GM12878 (cell line): Measurements from ENCODE around the gene FRK. TPM values are rescaled to one million over a fixed set of nuclear protein-coding genes. Genes with fewer than 3 reads are reported as not detected.

Experiments used
- ATAC-seq: fragments of 200-7000 bp; cut with Tn5 transposase; 3 replicates; pipeline ENCODE4 v1.9.1; 2020; ENCODE audit warnings: mild to moderate bottlenecking, moderate library complexity
- BruUV-seq: library from RNA; stranded (reverse); fragments of 400-500 nt; replicated peaks from 2 replicates; lab custom pipeline; 2021; lab: Mats Ljungman, UMichigan
- CTCF ChIA-PET: fragments of 300-600 bp; sonication (Branson Sonifier 250); formaldehyde crosslinking; extraction: SDS; loops from one replicate; lab custom pipeline; 2021; ENCODE audit warnings: inconsistent platforms; lab: Yijun Ruan, JAX
- POLR2A ChIA-PET: fragments of 350-600 bp; formaldehyde crosslinking; extraction: SDS; loops from one replicate; lab custom pipeline; 2021; ENCODE audit warnings: inconsistent platforms; lab: Charles Lee
- RAD21 ChIA-PET: fragments of 300-600 bp; sonication (Branson Sonifier 250); formaldehyde crosslinking; loops from one replicate; lab custom pipeline; 2023; ENCODE audit warnings: antibody characterized with exemption; ENCODE audit not compliant: unreplicated experiment; lab: Charles Lee
- SMC1A ChIA-PET: fragments of 300-600 bp; sonication (Branson Sonifier 250); formaldehyde crosslinking; loops from one replicate; lab custom pipeline; 2023; ENCODE audit not compliant: unreplicated experiment, uncharacterized antibody; lab: Charles Lee
- DNase-seq: peaks from one replicate; pipeline ENCODE4 v3.0.0-alpha.2; 2011; ENCODE audit warnings: low read depth, low spot score
- FAIRE-seq: peaks from 3 replicates; lab custom pipeline; 2011; peaks lifted over from hg19 to GRCh38; lab: Jason Lieb, UNC
- H2AFZ ChIP-seq: 2 replicates; pipeline ENCODE4 v1.6.0; 2011; ENCODE audit warnings: low read depth, low read length, control low read depth; ENCODE audit not compliant: control insufficient read depth
- H3K27ac ChIP-seq: 2 replicates; pipeline ENCODE4 v1.5.1; 2011; ENCODE audit warnings: control low read depth; ENCODE audit not compliant: control insufficient read depth, insufficient read depth
- H3K27me3 ChIP-seq, 2 experiments: replicated peaks in 1 of 2; 2 replicates each; pipeline versions ENCODE4 v1.6.0 to v1.6.1; 2011; ENCODE audit warnings: low read length in 1 of 2; ENCODE audit not compliant: control insufficient read depth in 2 of 2, insufficient read depth in 2 of 2
- H3K36me3 ChIP-seq, 2 experiments: 2 replicates each; pipeline ENCODE4 v1.5.1; 2011; ENCODE audit warnings: low read length in 1 of 2; ENCODE audit not compliant: control insufficient read depth in 2 of 2, insufficient read depth in 2 of 2
- H3K4me1 ChIP-seq: 2 replicates; pipeline ENCODE4 v1.6.1; 2011; ENCODE audit warnings: mild to moderate bottlenecking, low read length, moderate library complexity, mixed read lengths; ENCODE audit not compliant: control insufficient read depth, insufficient read depth
- H3K4me2 ChIP-seq: 2 replicates; pipeline ENCODE4 v1.6.0; 2011; ENCODE audit warnings: control low read depth; ENCODE audit not compliant: control insufficient read depth, insufficient read depth
- H3K4me3 ChIP-seq: fragments of 200-600 bp; sonication (generic); 2 replicates; pipeline ENCODE4 v1.5.1; 2016
- H3K79me2 ChIP-seq: 2 replicates; pipeline ENCODE4 v1.6.0; 2011; ENCODE audit warnings: low read length; ENCODE audit not compliant: control insufficient read depth, insufficient read depth
- H3K9ac ChIP-seq: 2 replicates; pipeline ENCODE4 v1.8.0; 2011; ENCODE audit warnings: low read length, control low read depth, mixed read lengths; ENCODE audit not compliant: control insufficient read depth, insufficient read depth
- H3K9me3 ChIP-seq: replicated peaks from 3 replicates; pipeline ENCODE4 v1.5.1; 2011; ENCODE audit warnings: mild to moderate bottlenecking, low read length; ENCODE audit not compliant: control insufficient read depth, insufficient read depth
- H4K20me1 ChIP-seq: 2 replicates; pipeline ENCODE4 v1.6.0; 2011; ENCODE audit not compliant: control insufficient read depth, insufficient read depth
- NR2F1 ChIP-seq: fragments of 450-650 bp; conservative IDR thresholded peaks from 2 replicates; pipeline ENCODE4 v1.6.1; 2017; ENCODE audit warnings: mild to moderate bottlenecking
- PAX5 ChIP-seq: IDR thresholded peaks from 2 replicates; pipeline ENCODE4 v1.6.1; 2011; ENCODE audit warnings: low read depth, low read length, borderline replicate concordance
- RCOR1 ChIP-seq: conservative IDR thresholded peaks from 2 replicates; pipeline ENCODE4 v1.6.1; 2012; ENCODE audit warnings: low read depth, low read length, improper control_type of control experiment
- SIX5 ChIP-seq: IDR thresholded peaks from 2 replicates; pipeline ENCODE4 v1.6.1; 2011; ENCODE audit warnings: mild to moderate bottlenecking, low read depth, low read length, moderate library complexity; ENCODE audit not compliant: severe bottlenecking
- SRF ChIP-seq, 2 experiments: IDR thresholded peaks; 2 replicates each; pipeline ENCODE4 v1.6.1; 2011; ENCODE audit warnings: low read depth in 2 of 2, low read length in 2 of 2, mild to moderate bottlenecking in 1 of 2, moderate library complexity in 1 of 2
- WGBS: methylation state at CpG from one replicate; pipeline ENCODE4 v1.1.6; 2016; ENCODE audit warnings: low lambda C conversion rate; ENCODE audit not compliant: insufficient replicate concordance, insufficient coverage; ENCODE audit errors: missing lambda C conversion rate; 5-methylcytosine and 5-hydroxymethylcytosine counted together
- in situ Hi-C: fragments of 300-500 bp; cut with MboI; formaldehyde crosslinking; loops from 9 replicates; pipeline ENCODE4 v1.14.3; 2018; ENCODE audit warnings: mixed read lengths
- intact Hi-C: fragments of 100-400 bp; cut with micrococcal nuclease; formaldehyde crosslinking; loops from one replicate; pipeline ENCODE4 v1.14.2; 2022; ENCODE audit not compliant: unreplicated experiment
- polyA plus RNA-seq, 11 experiments: library from polyadenylated mRNA; depleted of rRNA in 4 of 11; unstranded in 6 of 11; stranded (reverse) in 5 of 11; fragments of >200 nt; fragmentation: Nextera tagmentation in 4 of 11; fragmentation: Illumina TruSeq in 1 of 11; extraction: Ambion mirVana in 4 of 11; extraction: Trizol in 1 of 11; gene quantifications; 1 replicate in 1 of 11; 2 replicates in 10 of 11; pipeline versions ENCODE4 v1.2.1 to v1.2.3, GENCODE V29; 2011 to 2016; ENCODE audit warnings: inconsistent platforms in 2 of 11, missing spikeins in 2 of 11, low read depth in 1 of 11
- total RNA-seq, 4 experiments: library from RNA; depleted of rRNA in 3 of 4; stranded (reverse); fragments of >200 nt in 3 of 4; fragmentation: Illumina TruSeq in 1 of 4; extraction: Trizol in 1 of 4; gene quantifications; 2 replicates each; pipeline versions ENCODE4 v1.2.1 to v1.2.3, GENCODE V29; 2013 to 2021
- TF ChIP-seq, protein P1 (sequence below), 3 experiments: IDR thresholded peaks in 2 of 3; conservative IDR thresholded peaks in 1 of 3; 2 replicates each; pipeline ENCODE4 v1.5.1; 2011; ENCODE audit warnings: low read depth in 3 of 3, low read length in 3 of 3, mild to moderate bottlenecking in 3 of 3, control low read depth in 2 of 3, moderate library complexity in 2 of 3, inconsistent platforms in 1 of 3, mixed read lengths in 1 of 3; ENCODE audit not compliant: control insufficient read depth in 2 of 3, insufficient read depth in 1 of 3; ENCODE audit errors: extremely low read depth in 1 of 3

Gene FRK
- total and polyA plus RNA-seq, 10 of the 15 experiments (the other 5 are each of a cell fraction or from before 2014, with no cell fraction given) = 0.29 to 2.4 (median 1.2) TPM

DNA sequence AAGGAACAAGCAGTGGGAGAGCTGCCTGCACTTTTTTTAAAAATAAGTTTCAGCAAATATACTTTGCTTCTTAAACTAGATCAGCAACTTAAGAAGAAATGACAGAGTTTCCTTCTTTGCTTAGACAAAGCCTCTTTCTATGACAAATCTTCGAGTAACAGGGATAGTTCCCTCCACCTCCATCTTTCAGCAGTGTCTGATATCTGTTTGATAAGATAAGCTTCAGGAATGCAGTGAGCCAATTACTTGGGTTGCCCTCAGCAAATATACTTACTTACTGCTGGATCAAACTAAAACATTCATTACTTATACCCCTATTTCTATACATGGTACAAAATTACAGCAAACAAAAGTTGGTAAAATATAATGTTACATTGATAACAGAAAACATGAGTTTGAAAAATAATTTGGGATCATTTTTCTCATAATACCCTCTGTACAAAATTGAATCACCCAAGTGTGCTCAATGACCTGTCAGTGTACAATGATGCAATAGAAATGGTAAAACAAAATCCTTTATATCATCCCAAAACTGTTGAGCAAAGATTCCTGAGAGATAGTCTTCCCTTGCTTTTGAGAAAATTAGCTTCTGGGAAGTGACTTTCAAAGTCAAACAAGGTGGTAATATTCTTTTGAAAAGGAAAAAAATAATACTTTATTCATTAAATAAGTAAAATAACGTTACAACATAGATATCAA is 24.5 kb downstream of the FRK start:
- no peaks in the 10 kb centered on the region for H3K27me3 ChIP-seq
- no peak for ATAC-seq
- in situ Hi-C loops = no loop called here
- no peaks in the 10 kb centered on the region for H3K36me3 ChIP-seq
- H4K20me1 ChIP-seq = no peaks in the 10 kb centered on the region
- no peaks in the 10 kb centered on the region for H3K4me1 ChIP-seq
- ChIA-PET POLR2A (interaction anchor here (0.5 kb wide), 1 partner anchor 12 kb away, joined by 3 read pairs; no protein-coding TSS in a partner anchor), RAD21 (no interaction called here)
- intact Hi-C loops = no loop called here
- no peak overlapping the region for H3K27ac ChIP-seq
- H3K9ac ChIP-seq = no peak overlapping the region
- WGBS = 52% methylated on average over 2 of the region's 2 CpGs
- H2AFZ ChIP-seq = no peak overlapping the region
- no peak for DNase-seq
- no peak for FAIRE-seq
- no peak overlapping the region for H3K4me2 ChIP-seq
- TF ChIP-seq PAX5 (no peak), SRF (IDR thresholded peaks at IDR 0.05; ENCODE audit: low read depth in 2 of 2, low read length in 2 of 2) (no peak), RCOR1 (no peak), NR2F1 (no peak), SIX5 (no peak)
- TF ChIP-seq, protein P1, sequence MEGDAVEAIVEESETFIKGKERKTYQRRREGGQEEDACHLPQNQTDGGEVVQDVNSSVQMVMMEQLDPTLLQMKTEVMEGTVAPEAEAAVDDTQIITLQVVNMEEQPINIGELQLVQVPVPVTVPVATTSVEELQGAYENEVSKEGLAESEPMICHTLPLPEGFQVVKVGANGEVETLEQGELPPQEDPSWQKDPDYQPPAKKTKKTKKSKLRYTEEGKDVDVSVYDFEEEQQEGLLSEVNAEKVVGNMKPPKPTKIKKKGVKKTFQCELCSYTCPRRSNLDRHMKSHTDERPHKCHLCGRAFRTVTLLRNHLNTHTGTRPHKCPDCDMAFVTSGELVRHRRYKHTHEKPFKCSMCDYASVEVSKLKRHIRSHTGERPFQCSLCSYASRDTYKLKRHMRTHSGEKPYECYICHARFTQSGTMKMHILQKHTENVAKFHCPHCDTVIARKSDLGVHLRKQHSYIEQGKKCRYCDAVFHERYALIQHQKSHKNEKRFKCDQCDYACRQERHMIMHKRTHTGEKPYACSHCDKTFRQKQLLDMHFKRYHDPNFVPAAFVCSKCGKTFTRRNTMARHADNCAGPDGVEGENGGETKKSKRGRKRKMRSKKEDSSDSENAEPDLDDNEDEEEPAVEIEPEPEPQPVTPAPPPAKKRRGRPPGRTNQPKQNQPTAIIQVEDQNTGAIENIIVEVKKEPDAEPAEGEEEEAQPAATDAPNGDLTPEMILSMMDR (IDR thresholded peaks at IDR 0.05 in 2 of 3, conservative IDR thresholded peaks at IDR 0.05 in 1 of 3; ENCODE audit: control insufficient read depth in 2 of 3, extremely low read depth in 1 of 3, insufficient read depth in 1 of 3, low read depth in 3 of 3, low read length in 3 of 3) = no peak
- TF ChIP-seq, all 136 proteins: peak for 0
- H3K9me3 ChIP-seq = no peaks in the 10 kb centered on the region; the same call in 2 of the 3 replicates
- CTCF ChIA-PET = no interaction called here
- SMC1A ChIA-PET = interaction anchor here (1.4 to 2.3 kb wide), 2 partner anchors 11 to 17 kb away, joined by 4 to 5 read pairs; no protein-coding TSS in a partner anchor
- H3K4me3 ChIP-seq = no peak overlapping the region
- no TSS peak for BruUV-seq
- no peaks in the 10 kb centered on the region for H3K79me2 ChIP-seq
